HG03354 (cell line): ENCODE measurements around the gene SYNGR4.
"Not testable (repeated sequence)": the region's sequence is repeated elsewhere in the genome, so short reads cannot be mapped to it uniquely, and the experiment has no call there.

Experiments used
- ATAC-seq: cut with Tn5 transposase; IDR thresholded peaks from one replicate; pipeline ENCODE4 v1.9.1; 2021; ENCODE audit warnings: mild to moderate bottlenecking; ENCODE audit not compliant: unreplicated experiment, poor library complexity, severe bottlenecking

The SYNGR4 gene, protein sequence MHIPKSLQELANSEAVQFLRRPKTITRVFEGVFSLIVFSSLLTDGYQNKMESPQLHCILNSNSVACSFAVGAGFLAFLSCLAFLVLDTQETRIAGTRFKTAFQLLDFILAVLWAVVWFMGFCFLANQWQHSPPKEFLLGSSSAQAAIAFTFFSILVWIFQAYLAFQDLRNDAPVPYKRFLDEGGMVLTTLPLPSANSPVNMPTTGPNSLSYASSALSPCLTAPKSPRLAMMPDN

DNA sequence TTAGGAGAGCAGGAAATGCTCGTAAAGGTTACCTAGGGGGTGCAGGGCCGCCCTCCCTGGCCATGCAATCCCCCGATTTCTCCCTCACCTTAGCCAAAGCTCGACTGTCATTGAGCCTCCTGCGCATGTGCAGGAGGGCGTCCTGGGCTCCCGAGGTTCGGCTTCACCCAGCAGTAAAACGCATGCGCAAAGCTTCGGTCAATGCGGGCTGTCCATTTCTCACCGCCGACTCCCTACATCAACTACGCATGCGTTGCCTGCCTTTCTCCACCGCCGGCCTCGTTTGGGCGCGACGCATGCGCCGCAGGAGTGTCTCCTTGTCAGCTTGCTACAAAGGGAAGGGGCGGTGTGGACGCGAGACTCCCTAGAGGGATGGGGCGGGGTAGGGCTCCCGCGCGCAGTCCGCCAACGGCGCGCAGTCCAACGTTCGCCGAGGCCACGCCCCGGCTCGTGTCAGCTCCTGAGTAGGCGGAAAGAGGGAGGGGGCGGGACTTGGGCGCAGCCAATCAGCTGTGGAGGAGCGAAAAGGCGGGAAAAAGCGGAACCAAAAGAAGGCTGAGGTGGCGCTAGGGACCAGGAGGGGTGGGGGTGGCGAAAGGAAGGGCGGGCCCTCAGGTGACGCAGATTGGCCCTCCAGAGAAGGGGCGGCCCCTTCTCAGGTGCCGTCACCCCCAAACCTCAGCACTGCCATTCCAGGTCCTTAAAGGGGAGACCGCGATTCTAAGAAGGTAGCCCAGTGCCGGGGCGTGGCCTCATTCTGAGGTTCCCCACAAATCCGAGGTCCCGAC, at the start of gene SYNGR4, which contains the start of gene TMEM143:
SYNGR4 (plus strand) TSS at position 558 of the 788 bp plus-strand sequence. CDS start 1,476 bp downstream, outside the sequence.
TMEM143 (minus strand) TSS at position 131 of the 788 bp plus-strand sequence; CDS start at position 111, 20 bp downstream.
- ATAC-seq, result peak; percentile 80

DNA sequence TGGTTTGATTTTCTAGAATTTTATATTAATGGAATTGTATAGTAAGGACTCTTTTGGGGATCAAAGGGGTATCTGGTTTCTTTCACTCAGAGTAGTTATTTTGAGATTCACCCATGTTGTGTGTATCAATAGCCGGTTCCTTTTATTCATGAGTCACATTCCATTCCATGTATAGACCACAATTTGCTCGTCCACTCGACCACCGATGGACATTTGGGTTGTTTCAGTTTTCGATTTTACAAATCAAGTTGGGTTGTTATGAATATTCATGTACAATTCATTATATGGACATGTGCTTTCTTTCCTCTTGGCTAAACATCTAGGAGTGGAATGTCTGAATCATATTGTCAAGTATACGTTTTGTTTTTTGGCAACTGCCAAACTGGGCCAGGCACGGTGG, 48.5 kb upstream of the SYNGR4 start:
- no peak for ATAC-seq

DNA sequence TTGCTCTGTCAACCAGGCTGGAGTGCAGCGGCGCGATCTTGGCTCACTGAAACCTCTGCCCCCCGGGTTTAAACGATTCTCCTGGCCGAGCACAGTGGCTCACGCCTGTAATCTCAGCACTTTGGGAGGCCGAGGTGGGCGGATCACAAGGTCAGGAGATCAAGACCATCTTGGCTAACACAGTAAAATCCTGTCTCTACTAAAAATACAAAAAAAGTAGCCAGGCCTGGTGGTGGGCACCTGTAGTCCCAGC, 46.5 kb upstream of the SYNGR4 start:
- ATAC-seq, result not testable (repeated sequence)

DNA sequence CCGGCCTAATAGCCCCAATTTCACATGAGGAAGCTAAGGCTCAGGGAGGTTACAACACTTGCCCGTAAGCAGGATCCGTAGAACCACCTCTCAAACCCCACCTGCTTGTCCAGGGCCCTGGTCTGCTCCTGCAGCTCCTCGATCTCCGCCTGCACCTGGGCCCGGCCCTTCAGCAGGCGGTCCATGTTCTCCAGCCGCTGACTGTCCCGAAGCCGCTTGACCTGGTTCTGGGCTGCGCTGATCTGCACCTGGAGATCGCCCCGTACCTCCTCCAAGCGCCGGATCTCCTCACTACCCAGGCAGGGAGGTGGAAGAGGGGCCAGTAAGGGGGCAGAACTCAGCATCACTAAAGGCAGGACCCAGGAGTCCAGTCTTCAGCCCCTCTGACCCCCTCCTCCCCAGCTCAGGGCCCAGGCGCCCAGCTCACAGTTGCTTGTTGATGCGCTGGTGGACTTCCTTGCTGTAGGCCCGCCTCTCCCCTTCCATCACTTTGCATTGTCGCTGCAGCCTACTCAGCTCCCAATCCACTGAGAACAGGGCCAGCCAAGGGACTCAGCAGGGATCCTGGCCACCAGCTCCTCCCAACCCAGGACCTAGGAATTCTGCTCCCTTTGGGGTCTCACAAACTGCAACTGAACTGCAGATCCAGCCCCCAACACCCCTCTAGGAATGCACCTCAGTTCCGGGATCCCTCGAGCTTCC, 45.7 kb upstream of the SYNGR4 start:
- ATAC-seq, result no peak

DNA sequence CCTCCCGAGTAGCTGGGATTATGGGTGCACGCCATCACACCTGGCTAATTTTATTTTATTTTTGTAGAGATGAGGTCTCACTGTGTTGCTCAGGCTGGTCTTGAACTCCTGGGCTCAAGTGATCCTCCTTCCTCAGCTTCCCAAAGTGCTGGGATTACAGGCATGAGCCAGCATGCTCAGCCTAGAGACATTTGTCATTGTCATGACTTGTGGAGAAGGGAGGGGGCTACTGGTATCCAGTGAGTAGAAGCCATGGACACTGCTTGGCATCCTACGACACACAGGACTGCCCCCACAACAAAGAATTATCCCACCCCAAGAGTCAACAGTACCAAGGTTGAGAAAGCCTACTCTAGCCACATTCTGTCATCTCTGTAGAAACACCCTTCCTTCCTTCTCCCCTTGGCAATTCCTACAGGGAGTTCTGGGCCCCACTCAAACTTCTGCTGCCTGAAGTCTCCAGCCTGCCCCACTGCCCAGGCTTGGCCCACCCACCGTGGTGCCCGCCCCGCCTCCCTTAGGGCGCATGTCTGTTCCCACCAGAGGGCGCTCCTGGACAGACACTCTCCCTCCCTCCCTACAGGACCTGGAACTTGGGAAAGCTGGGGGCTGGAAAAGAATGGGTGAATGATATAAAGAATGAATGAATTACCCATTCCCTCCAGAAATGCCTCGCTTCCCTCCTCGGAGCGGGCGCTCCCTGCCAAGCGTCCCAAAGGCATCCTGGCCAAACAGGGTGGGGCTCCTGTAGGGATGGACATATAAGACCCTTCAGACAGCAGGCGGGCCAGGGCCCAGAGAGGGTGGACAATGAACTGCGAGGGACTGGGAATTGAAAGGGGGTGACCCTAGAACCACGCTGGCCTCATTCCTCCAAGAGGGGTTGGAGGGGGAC, 44.3 kb upstream of the SYNGR4 start:
- ATAC-seq, result no peak

DNA sequence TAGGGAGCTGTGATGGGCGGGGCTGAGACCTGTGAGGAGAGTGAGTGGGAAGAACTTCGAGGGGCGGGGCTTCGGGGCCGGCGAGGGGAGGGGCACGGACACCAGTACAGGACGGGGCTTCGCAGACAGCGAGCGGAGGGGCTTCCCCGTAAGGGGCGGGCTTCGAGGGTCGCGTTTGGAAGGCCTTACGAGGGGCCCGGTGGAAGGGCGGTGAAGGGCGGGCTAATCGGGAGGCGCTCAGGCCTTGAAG, 42.9 kb upstream of the SYNGR4 start:
- peak; percentile 56 for ATAC-seq

DNA sequence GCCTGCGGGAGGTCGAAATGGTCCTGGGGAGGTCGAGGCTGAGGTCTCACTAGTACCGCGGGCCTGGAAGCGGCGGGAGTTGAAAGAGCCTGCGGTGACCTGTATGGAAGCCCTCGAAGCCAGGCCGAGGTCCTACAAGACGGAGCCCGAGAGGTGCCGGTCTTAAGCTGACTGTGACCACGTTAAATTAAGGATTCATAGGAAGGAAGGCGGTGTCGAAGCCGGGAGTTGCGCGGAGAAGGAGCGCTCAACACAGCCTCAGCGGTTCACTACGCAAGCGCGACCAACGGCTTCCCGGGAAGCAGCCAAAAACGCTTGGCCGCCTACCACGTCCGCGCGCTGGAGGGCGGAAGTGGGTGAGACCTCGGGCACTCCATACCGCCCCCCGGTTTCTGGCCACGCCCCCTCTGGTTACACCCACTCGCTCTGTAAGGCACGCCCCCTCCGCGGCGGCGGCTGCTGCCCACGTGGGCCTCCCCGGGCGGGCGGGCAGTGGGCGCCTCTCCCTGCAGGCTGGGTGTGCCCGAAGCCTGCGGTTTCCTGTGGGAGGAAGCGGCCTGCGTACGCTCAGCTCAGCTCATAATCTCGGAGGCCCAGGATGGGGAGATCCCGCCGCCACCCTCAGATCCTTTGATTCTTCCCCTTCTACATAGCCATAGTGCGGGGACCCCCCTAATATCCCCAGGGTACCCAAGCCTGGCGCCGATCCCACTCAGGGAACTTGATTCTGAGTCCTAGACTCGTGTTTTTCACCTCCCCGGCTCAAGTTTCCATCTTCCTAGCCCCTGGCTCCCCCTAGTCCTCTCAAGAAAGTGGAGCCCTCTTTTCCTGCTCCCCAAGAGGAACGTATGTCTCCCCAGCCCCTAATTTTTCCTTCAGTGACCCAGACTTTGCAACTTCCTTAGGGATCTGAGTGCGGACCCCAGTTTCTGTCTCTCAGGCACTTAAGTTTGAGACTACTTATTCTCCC, 42.3 kb upstream of the SYNGR4 start:
- ATAC-seq, result peak; percentile 65

DNA sequence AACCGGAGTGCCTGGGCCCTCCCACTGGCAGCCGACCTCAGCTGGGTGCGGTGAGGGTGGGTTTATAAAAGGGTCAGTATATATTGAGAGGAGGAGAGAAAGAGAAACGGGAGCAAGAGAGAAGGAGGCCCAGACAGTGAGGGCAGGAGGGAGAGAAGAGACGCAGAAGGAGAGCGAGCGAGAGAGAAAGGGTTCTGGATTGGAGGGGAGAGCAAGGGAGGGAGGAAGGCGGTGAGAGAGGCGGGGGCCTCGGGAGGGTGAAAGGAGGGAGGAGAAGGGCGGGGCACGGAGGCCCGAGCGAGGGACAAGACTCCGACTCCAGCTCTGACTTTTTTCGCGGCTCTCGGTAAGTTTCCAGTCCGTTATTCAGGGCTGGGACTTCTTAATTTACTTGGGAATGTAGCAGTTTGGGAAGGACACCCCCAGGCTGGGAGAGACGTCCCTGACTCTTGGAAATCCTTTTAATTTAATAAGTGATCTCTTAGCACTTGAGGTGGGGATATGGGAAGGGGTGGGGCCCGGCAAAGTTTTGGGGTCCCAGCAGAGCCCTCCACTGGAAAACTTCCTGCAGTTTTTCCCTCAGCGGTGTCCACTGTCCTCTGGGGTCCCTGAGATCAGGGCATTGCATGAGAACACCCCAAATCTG, 38.8 kb upstream of the SYNGR4 start, which contains the start of gene EMP3:
EMP3 (plus strand) TSS at position 288 of the 646 bp plus-strand sequence. CDS start 1,293 bp downstream, outside the sequence.
- ATAC-seq, result no peak

DNA sequence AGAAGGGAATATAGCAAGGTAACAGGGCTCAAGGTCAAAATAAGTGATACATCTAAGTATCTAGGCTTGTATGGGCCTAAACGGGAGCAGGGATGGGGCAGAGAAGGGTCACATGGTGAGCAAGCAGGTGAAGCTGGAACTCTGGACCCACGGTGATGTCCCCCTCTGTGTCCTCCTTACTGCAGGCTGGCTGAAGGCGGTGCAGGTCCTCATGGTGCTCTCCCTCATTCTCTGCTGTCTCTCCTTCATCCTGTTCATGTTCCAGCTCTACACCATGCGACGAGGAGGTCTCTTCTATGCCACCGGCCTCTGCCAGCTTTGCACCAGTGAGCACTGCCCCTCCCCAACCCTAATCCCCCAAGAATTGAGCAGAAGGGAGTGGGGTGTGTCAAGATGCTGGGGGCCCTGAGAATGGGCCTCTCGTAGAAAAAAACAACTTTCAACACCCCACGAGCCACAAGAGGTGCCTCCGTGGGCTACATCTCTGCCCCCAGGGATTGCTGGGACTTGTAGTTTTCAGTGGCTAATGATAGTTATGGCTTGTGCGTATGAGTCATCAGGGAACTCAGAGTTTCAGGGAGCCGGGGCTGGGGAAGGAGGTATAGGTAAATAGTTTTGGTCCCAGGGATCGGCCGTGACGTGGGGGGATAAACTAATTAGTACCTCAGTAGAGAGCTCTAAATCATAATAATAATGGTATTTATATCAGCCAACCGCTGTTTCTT, 34.8 kb upstream of the SYNGR4 start:
- ATAC-seq, result no peak

DNA sequence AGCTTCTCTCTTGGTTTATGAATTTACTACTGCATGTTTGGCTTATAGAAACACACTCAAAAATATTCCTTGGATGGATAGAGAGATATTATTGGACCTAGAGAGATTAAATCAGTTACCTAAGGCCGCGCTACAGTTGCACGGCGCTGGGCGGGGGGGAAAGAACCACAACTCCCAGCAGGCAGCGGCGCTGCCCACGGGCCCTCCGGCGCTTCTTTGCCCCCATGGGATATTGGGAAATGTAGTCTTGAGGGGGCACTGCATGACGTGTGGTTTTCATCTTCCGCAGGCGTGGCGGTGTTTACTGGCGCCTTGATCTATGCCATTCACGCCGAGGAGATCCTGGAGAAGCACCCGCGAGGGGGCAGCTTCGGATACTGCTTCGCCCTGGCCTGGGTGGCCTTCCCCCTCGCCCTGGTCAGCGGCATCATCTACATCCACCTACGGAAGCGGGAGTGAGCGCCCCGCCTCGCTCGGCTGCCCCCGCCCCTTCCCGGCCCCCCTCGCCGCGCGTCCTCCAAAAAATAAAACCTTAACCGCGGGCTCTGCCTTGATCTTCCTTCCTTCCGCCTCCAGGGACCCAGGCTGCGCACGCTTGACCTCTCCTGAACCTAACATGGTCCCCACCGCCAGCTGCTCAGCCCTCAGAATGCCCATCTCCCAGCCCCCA, 34.0 kb upstream of the SYNGR4 start:
- peak; percentile 32 for ATAC-seq

DNA sequence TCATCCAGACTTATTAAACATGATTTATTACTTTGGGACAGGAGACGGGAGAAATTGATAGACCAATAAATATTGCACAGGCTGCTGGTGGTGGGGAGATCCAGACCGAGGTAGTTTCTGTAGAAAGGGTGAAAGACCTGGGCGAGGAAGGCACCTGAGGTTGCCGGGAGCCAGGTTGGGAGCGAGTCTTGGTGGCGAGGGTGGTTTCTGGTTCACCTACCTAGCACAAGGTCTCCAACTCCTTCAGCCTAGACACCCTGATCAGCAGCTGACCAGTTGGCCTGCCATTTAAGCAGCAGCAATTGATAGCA, 31.9 kb upstream of the SYNGR4 start:
- ATAC-seq, result no peak

DNA sequence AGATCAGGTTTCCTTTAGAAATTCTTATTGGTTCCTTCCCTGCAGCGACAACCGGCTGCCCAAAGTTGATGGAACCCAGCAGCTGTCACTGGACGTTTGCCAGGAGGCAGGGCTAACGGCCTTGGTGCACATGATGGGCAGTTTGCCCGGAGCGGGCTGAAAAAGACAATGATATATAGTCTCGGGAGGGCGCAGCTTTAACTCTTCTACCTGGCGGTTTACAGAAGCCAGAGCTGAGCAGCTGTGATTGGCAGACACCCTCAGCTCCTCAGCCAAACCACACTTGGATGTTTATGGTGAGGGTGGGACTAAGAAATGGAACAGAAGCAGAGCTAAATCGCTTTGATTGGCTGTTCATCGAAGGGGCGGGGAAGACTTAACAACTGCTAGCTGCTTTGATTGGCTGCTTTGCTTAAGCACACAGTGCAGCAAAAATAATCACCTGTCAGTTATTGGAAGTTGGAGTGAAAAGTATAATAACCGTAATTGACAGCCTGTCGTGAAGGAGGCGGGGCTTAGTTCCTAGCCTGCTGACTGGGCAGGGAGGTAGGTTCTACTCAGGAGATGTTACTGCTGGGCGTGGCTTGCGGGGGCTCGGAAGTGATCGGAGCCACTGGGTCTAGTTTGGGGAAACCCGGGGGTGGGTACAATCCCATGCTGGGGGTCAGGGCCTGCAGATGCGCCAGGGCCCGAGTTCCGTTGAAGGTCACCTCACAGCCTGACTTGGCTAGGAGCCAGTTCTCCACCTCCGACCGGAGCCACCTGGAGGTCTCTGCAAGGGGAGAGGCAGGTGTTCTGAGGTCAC, 31.3 kb upstream of the SYNGR4 start:
- peak; percentile 60 for ATAC-seq

DNA sequence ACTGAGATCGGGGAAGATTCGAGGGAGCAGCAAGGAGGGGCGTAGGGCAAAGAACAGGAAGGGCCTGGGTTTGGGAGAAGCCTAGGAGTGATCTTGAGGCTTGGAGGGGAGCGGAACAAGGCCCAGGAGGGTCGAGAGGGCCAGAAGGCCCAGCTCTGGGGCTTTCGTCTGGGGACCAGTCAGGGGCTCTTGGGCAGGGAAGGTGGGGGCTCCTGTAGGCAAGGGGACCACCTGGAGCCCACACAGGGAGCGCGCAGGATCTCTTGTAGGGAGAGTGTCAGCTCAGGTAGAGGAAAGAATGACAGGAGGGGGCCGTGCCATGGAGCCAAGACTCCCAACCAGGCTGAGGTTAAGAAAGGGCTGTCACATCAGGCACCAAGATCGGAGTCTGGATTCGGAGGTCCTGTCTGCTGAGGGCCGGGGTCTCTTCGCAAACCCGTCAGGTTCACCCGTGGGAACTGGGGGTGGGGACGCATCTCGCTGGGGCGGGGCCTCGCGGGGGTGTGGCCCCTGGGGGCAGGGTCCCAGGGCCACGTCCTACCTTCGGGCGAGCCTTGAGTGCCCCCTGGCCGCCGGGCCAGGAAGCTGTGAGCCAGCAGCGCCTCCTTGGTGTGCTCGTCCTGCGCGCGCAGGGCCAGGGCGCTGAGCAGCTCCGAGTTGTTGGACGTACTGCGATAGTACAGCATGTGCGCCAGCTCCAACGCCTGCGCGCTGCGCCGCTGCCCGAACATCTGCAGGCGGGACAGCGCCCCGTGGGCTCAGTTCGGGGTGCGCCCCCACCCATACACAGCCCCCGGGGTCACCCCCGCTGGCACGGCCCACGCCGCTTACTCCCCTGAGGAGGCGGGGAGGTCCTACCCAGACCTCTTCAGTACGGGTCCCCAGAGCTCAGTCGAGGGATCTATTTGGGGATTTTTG, 30.4 kb upstream of the SYNGR4 start:
- ATAC-seq, result peak; percentile 54

DNA sequence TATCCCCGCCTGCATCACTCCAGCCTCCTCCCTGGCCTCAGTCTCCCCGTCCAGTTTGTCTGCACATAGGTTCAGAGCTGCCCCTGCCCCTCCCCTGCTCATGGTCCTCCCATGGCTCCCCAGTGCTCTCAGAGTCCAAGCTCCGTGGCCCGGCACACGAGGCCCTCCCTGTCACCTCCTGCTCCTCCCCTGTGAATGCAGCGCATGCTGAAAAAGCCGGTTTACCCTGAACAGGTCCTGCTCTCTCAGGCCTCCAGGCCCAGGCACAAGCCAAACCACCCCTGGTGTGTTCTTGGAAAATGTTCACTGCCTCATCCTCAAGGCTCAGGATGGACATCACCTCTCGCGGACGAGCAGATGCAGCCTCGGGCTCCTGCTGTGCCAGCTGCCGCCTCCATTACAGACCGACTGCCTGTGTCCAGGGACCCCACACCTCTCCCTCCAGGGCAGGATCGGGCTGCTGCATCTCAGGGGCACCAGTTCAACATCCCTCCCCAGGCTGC, 25.9 kb upstream of the SYNGR4 start:
- ATAC-seq, result no peak

DNA sequence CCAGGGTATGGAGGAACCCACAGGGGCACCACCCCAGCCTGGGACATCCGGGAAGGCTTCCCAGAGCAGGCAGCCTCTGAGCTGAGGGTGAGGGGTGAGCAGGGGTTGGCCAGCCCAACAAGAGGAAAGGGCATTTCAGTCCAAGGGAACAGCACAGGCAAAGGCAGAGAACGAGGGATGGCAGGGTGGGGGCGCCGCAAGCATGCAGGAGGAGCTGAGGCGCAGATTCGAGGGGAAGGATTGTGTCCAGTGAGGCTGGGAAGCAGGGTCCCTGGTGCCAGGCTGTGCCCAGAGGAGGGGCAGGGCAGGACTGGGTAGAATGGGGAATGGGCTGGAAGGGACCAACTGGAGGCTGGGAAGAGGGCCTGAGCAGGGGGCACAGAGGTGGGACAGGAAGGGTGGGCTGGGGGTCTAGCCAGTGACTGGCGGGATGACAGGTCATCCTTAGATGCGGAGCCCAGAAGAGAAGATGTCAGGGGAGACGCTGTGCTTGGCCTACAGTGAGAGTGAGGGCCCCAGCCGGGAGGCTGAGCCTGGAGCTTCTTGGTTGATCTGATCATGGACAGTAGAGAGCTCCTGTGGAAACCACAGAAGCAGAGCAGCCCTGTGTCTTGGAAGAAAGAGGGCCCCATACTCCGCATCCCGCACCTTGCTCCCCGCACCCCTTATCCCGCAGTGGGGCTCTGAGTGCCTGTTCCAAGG, 25.2 kb upstream of the SYNGR4 start:
- no peak for ATAC-seq
